HEK293T (cell line): Measurements from ENCODE around the gene PC.

Experiments used
- CTCF ChIA-PET: fragments of 350-600 bp; formaldehyde crosslinking; extraction: SDS; loops from one replicate; lab custom pipeline; 2021; ENCODE audit warnings: antibody characterized with exemption, inconsistent platforms; lab: Yijun Ruan, JAX
- POLR2A ChIA-PET: fragments of 350-600 bp; formaldehyde crosslinking; extraction: SDS; loops from one replicate; lab custom pipeline; 2020; ENCODE audit warnings: antibody characterized with exemption, inconsistent platforms; lab: Yijun Ruan, JAX
- DNase-seq: peaks from one replicate; pipeline ENCODE4 v3.0.0; 2012; ENCODE audit warnings: mixed read lengths; ENCODE audit errors: extremely low spot score
- ARNT ChIP-seq: fragments of 450-650 bp; IDR thresholded peaks from 2 replicates; pipeline ENCODE4 v1.6.1; 2017; ENCODE audit warnings: mild to moderate bottlenecking
- BHLHE40 ChIP-seq: fragments of 450-650 bp; IDR thresholded peaks from 2 replicates; pipeline ENCODE4 v1.6.1; 2016; ENCODE audit warnings: mild to moderate bottlenecking, moderate library complexity, borderline replicate concordance
- CTBP1 ChIP-seq: fragments of 450-650 bp; IDR thresholded peaks from 2 replicates; pipeline ENCODE4 v1.6.1; 2016; ENCODE audit warnings: borderline replicate concordance
- ELF4 ChIP-seq: fragments of 450-650 bp; IDR thresholded peaks from 2 replicates; pipeline ENCODE4 v1.6.1; 2017; ENCODE audit warnings: antibody characterized with exemption
- FOXA1 ChIP-seq: fragments of 450-650 bp; IDR thresholded peaks from 2 replicates; pipeline ENCODE4 v1.6.1; 2016; ENCODE audit warnings: mild to moderate bottlenecking
- FOXK2 ChIP-seq: fragments of 450-650 bp; IDR thresholded peaks from 2 replicates; pipeline ENCODE4 v1.6.1; 2016; ENCODE audit warnings: mild to moderate bottlenecking
- FOXM1 ChIP-seq: fragments of 450-650 bp; IDR thresholded peaks from 2 replicates; pipeline ENCODE4 v1.6.1; 2017; ENCODE audit warnings: mild to moderate bottlenecking, borderline replicate concordance
- HDGF ChIP-seq: fragments of 450-650 bp; IDR thresholded peaks from 2 replicates; pipeline ENCODE4 v1.6.1; 2017; ENCODE audit warnings: antibody characterized with exemption, borderline replicate concordance
- L3MBTL2 ChIP-seq: fragments of 450-650 bp; conservative IDR thresholded peaks from 2 replicates; pipeline ENCODE4 v1.6.1; 2016; ENCODE audit warnings: mild to moderate bottlenecking
- LEF1 ChIP-seq: fragments of 450-650 bp; IDR thresholded peaks from 2 replicates; pipeline ENCODE4 v1.6.1; 2017; ENCODE audit warnings: mild to moderate bottlenecking, borderline replicate concordance
- NFRKB ChIP-seq: fragments of 450-650 bp; IDR thresholded peaks from 2 replicates; pipeline ENCODE4 v1.6.1; 2016; ENCODE audit warnings: mild to moderate bottlenecking, moderate library complexity
- PKNOX1 ChIP-seq: fragments of 450-650 bp; IDR thresholded peaks from 2 replicates; pipeline ENCODE4 v1.6.1; 2016
- SP1 ChIP-seq: fragments of 450-650 bp; IDR thresholded peaks from 2 replicates; pipeline ENCODE4 v1.6.1; 2017
- SUZ12 ChIP-seq: fragments of 450-650 bp; IDR thresholded peaks from 2 replicates; pipeline ENCODE4 v1.6.1; 2016; ENCODE audit warnings: mild to moderate bottlenecking
- TARDBP ChIP-seq: fragments of 450-650 bp; IDR thresholded peaks from 2 replicates; pipeline ENCODE4 v1.6.1; 2016
- ZNF384 ChIP-seq: fragments of 450-650 bp; IDR thresholded peaks from 2 replicates; pipeline ENCODE4 v1.6.1; 2016

The PC gene

GRCh38 chr11:66885469-66885868 lies 72.7 kb downstream of the PC start:
- TF ChIP-seq TARDBP (no peak), SP1 (no peak), L3MBTL2 (no peak), BHLHE40 (no peak), FOXA1 (no peak), ARNT (no peak), HDGF (no peak), SUZ12 (no peak), CTBP1 (no peak), FOXM1 (no peak), ZNF384 (no peak)
- DNase-seq, result no peak
- POLR2A ChIA-PET, result interaction anchor here (1.2 to 1.9 kb wide), 2 partner anchors 65 to 269 kb away, joined by 3 to 5 read pairs; partner anchors contain the start of gene RBM14
- CTCF ChIA-PET, result interaction anchor here (0.6 to 1.5 kb wide), 3 partner anchors 9 to 376 kb away, joined by 3 to 4 read pairs (median 4); no protein-coding TSS in a partner anchor

GRCh38 chr11:66884443-66884842 lies 73.7 kb downstream of the PC start:
- ChIA-PET CTCF (interaction anchor here (1.5 kb wide), 1 partner anchor 8 kb away, joined by 4 read pairs; no protein-coding TSS in a partner anchor), POLR2A (interaction anchor here (5.1 kb wide), 1 partner anchor 42 kb away, joined by 29 read pairs; the partner anchor contains the start of gene RCE1)
- TF ChIP-seq FOXK2 (no peak), ELF4 (no peak), HDGF (no peak), L3MBTL2 (no peak), PKNOX1 (no peak), LEF1 (no peak), FOXA1 (no peak), TARDBP (no peak), CTBP1 (no peak), NFRKB (no peak), FOXM1 (no peak), SP1 (no peak)
- DNase-seq, result no peak

GRCh38 chr11:66883016-66883965 lies 74.9 kb downstream of the PC start:
- ChIA-PET CTCF (interaction anchor here (0.5 to 1.4 kb wide), 4 partner anchors 45 to 113 kb away, joined by 3 to 4 read pairs (median 3); no protein-coding TSS in a partner anchor), POLR2A (interaction anchor here (2.5 to 5.1 kb wide), 2 partner anchors 27 to 40 kb away, joined by 8 to 29 read pairs; partner anchors contain the start of gene RCE1)
- no peak for TF ChIP-seq LEF1
- no peak for TF ChIP-seq BHLHE40
- TF ChIP-seq L3MBTL2, result no peak
- TF ChIP-seq FOXM1, result no peak
- no peak for TF ChIP-seq SP1
- no peak for TF ChIP-seq ELF4
- TF ChIP-seq HDGF, result no peak
- TF ChIP-seq ARNT, result no peak
- TF ChIP-seq FOXA1, result no peak
- TF ChIP-seq SUZ12, result no peak
- no peak for TF ChIP-seq ZNF384
- no peak for TF ChIP-seq TARDBP
- no peak for TF ChIP-seq NFRKB
- TF ChIP-seq FOXK2, result no peak
- no peak for TF ChIP-seq PKNOX1
- no peak for TF ChIP-seq CTBP1
- peak; percentile 80 for DNase-seq

GRCh38 chr11:66882561-66883015 lies 75.6 kb downstream of the PC start:
- ChIA-PET POLR2A (interaction anchor here (2.5 to 5.1 kb wide), 2 partner anchors 26 to 40 kb away, joined by 8 to 29 read pairs; partner anchors contain the start of gene RCE1), CTCF (interaction anchor here (0.5 to 1.4 kb wide), 3 partner anchors 46 to 114 kb away, joined by 3 read pairs; no protein-coding TSS in a partner anchor)
- no peak for DNase-seq
- no peak for TF ChIP-seq PKNOX1
- no peak for TF ChIP-seq ARNT
- TF ChIP-seq HDGF, result no peak
- TF ChIP-seq ELF4, result no peak
- no peak for TF ChIP-seq ZNF384
- no peak for TF ChIP-seq NFRKB
- no peak for TF ChIP-seq SUZ12
- no peak for TF ChIP-seq FOXA1
- no peak for TF ChIP-seq FOXK2
- no peak for TF ChIP-seq FOXM1
- no peak for TF ChIP-seq SP1
- TF ChIP-seq L3MBTL2, result no peak
- no peak for TF ChIP-seq LEF1
- TF ChIP-seq BHLHE40, result no peak
- no peak for TF ChIP-seq TARDBP
- TF ChIP-seq CTBP1, result no peak

- TF ChIP-seq PKNOX1 (peak; percentile 53; the same call in 1 of the 2 replicates), FOXK2 (no peak)
- CTCF ChIA-PET, result interaction anchor here (0.8 kb wide), 1 partner anchor 9 kb away, joined by 3 read pairs; no protein-coding TSS in a partner anchor
- DNase-seq, result no peak
- POLR2A ChIA-PET, result interaction anchor here (2.5 to 5.1 kb wide), 2 partner anchors 26 to 39 kb away, joined by 8 to 29 read pairs; partner anchors contain the start of gene RCE1
Observed at GRCh38 chr11:66881927-66882452, 76.2 kb downstream of the PC start.
